C4-2B (cell line): ENCODE measurements around the gene KRT76.

Source experiments
- H3K27ac ChIP-seq: fragments of 450-650 bp; 2 replicates; pipeline ENCODE4 v1.5.1; 2017
- CTCF ChIP-seq: fragments of 450-650 bp; conservative IDR thresholded peaks from 2 replicates; pipeline ENCODE4 v1.5.1; 2017; ENCODE audit warnings: mild to moderate bottlenecking
- ZFX ChIP-seq: fragments of 450-650 bp; IDR thresholded peaks from 2 replicates; pipeline ENCODE4 v1.6.1; 2017

Gene KRT76

GRCh38 chr12:52782502-52782901, 5.4 kb upstream of the KRT76 start:
- no peak overlapping the region for H3K27ac ChIP-seq
- TF ChIP-seq CTCF = no peak
- TF ChIP-seq ZFX = no peak

- TF ChIP-seq CTCF = no peak
- TF ChIP-seq ZFX = no peak
These were observed 4.4 kb upstream of the KRT76 start for GRCh38 chr12:52781399-52782082.

GRCh38 chr12:52779914-52780313, 2.8 kb upstream of the KRT76 start:
- TF ChIP-seq ZFX (no peak), CTCF (no peak)
- no peak overlapping the region for H3K27ac ChIP-seq

More at GRCh38 chr12:52781399-52782082, 4.4 kb upstream of the KRT76 start:
- no peak overlapping the region for H3K27ac ChIP-seq

- no peak overlapping the region for H3K27ac ChIP-seq
- TF ChIP-seq ZFX (no peak), CTCF (no peak)
These were observed 1.7 kb upstream of the KRT76 start for GRCh38 chr12:52778833-52779232.

- no peak overlapping the region for H3K27ac ChIP-seq
These were observed 421 bp upstream of the KRT76 start for GRCh38 chr12:52777566-52777965.

GRCh38 chr12:52776435-52776834, 710 bp downstream of the KRT76 start:
- H3K27ac ChIP-seq = no peak overlapping the region
- TF ChIP-seq ZFX = no peak
- TF ChIP-seq CTCF = no peak

More at GRCh38 chr12:52777566-52777965, 421 bp upstream of the KRT76 start:
- TF ChIP-seq CTCF (no peak), ZFX (no peak)

GRCh38 chr12:52774629-52775250, 2.4 kb downstream of the KRT76 start:
- TF ChIP-seq CTCF (no peak), ZFX (no peak)
- H3K27ac ChIP-seq = no peak overlapping the region
